ENCODE measurements around the gene KRTAP4-8. TPM values are rescaled to one million over a fixed set of nuclear protein-coding genes. Genes with fewer than 3 reads are reported as not detected.
"Not testable (repeated sequence)": the region's sequence is repeated elsewhere in the genome, so short reads cannot be mapped to it uniquely, and the experiment has no call there.

KRTAP4-8 gene
- total and polyA plus RNA-seq, 2 donors from 2014 or later, result not detected

- no peaks in the 10 kb centered on the region for H3K4me1 ChIP-seq (ENCODE audit: control insufficient read depth in 2 of 3, insufficient read depth in 2 of 3, low read depth in 1 of 3, low read length in 3 of 3)
- no peak overlapping the region for H3K9ac ChIP-seq (ENCODE audit: low read length in 3 of 3)
- DNase-seq (no peak), FAIRE-seq (no peak)
- intact Hi-C loops (cut with DNase I), result no loop called here
- no peaks in the 10 kb centered on the region for H3K27me3 ChIP-seq (ENCODE audit: control insufficient read depth, insufficient read depth, low read length)
- no peaks in the 10 kb centered on the region for H3K9me3 ChIP-seq (ENCODE audit: control insufficient read depth in 2 of 3, insufficient read depth in 1 of 3, low read length in 3 of 3)
- no peak overlapping the region for H3K4me3 ChIP-seq (ENCODE audit: low read length in 3 of 3)
- no peaks in the 10 kb centered on the region for H3K36me3 ChIP-seq (ENCODE audit: control insufficient read depth in 2 of 3, insufficient read depth in 3 of 3, low read length in 3 of 3)
- no peak overlapping the region for H3K27ac ChIP-seq (ENCODE audit: low read depth in 2 of 2, low read length in 2 of 2)
- TF ChIP-seq CTCF (IDR thresholded peaks at IDR 0.05; ENCODE audit: borderline replicate concordance, extremely low read depth, insufficient read depth), result no peak
Observed at GRCh38 chr17:41107941-41108450, 10.1 kb upstream of the KRTAP4-8 start.

GRCh38 chr17:41105347-41105746, 7.4 kb upstream of the KRTAP4-8 start, which contains the start of gene KRTAP4-9:
Gene KRTAP4-9, plus strand, starts transcription at chr17:41105389. Its CDS starts 0 bp downstream, at chr17:41105389.
- FAIRE-seq; DNase-seq; H3K4me3 ChIP-seq (ENCODE audit: low read length in 3 of 3); H3K9ac ChIP-seq (ENCODE audit: low read length in 3 of 3); H3K27me3 ChIP-seq (ENCODE audit: control insufficient read depth, insufficient read depth, low read length); H3K36me3 ChIP-seq (ENCODE audit: control insufficient read depth in 2 of 3, insufficient read depth in 3 of 3, low read length in 3 of 3); H3K27ac ChIP-seq (ENCODE audit: low read depth in 2 of 2, low read length in 2 of 2); H3K9me3 ChIP-seq (ENCODE audit: control insufficient read depth in 2 of 3, insufficient read depth in 1 of 3, low read length in 3 of 3); H3K4me1 ChIP-seq (ENCODE audit: control insufficient read depth in 2 of 3, insufficient read depth in 2 of 3, low read depth in 1 of 3, low read length in 3 of 3); intact Hi-C loops (cut with DNase I): not testable (repeated sequence)

DNA sequence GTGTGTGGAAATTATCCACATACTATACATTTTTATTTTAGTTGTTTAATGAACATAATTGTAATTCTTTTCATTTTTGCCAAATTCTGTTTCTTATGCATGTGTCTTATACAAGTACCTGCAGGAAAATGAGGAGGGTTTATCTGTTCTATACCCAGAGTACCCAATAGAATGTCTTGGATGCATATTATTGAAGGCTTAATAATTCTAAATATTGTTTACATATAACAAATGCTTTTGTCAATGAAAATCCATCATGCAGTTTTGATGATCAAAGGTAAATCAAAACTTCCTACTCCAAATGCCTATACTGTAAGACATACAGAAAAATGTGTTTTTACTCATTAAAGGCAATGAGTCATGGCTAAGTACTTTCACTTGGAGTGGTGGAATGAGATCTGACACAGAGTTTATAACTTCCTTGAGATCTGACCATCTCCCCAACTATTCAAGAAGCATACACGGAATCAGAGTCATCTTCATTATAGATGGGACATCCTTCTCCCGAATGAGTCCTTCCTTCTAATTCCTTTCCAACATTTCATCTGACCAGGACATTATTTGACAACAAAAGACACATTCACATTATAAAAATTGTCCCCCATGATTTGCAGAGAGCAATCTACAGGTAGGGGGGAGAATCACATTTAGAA, 6.6 kb upstream of the KRTAP4-8 start:
- H3K27me3 ChIP-seq (ENCODE audit: control insufficient read depth, insufficient read depth, low read length); H3K36me3 ChIP-seq (ENCODE audit: control insufficient read depth in 2 of 3, insufficient read depth in 3 of 3, low read length in 3 of 3); H3K9ac ChIP-seq (ENCODE audit: low read length in 3 of 3); intact Hi-C loops (cut with DNase I); H3K27ac ChIP-seq (ENCODE audit: low read depth in 2 of 2, low read length in 2 of 2); H3K9me3 ChIP-seq (ENCODE audit: control insufficient read depth in 2 of 3, insufficient read depth in 1 of 3, low read length in 3 of 3); DNase-seq; H3K4me1 ChIP-seq (ENCODE audit: control insufficient read depth in 2 of 3, insufficient read depth in 2 of 3, low read depth in 1 of 3, low read length in 3 of 3); H3K4me3 ChIP-seq (ENCODE audit: low read length in 3 of 3): not testable (repeated sequence)
- peak; percentile 13 for FAIRE-seq

DNA sequence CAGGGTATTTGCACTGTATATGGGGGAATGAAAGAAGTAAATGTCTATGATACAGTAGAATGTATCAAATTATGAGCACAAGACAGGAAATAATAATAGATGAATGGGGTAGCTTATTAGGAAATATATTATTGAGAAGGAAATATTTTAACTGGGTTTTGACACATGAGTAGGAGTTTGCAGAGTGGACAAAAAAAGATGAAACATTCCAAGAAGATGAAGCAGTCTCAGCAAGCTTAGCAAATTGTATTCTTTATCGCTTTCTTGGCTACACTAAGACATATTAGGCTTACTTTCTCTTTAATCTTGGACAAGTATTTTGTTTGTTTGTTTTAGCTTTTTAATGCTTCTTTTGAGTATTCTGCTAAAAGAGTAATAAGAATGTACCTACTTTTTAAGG, 6.0 kb upstream of the KRTAP4-8 start:
- no peak for TF ChIP-seq CTCF (IDR thresholded peaks at IDR 0.05; ENCODE audit: borderline replicate concordance, extremely low read depth, insufficient read depth)
- Histone ChIP-seq H3K9me3 (ENCODE audit: control insufficient read depth in 2 of 3, insufficient read depth in 1 of 3, low read length in 3 of 3) (no peaks in the 10 kb centered on the region), H3K27ac (ENCODE audit: low read depth in 2 of 2, low read length in 2 of 2) (no peak overlapping the region), H3K4me3 (ENCODE audit: low read length in 3 of 3) (no peak overlapping the region), H3K4me1 (ENCODE audit: control insufficient read depth in 2 of 3, insufficient read depth in 2 of 3, low read depth in 1 of 3, low read length in 3 of 3) (no peaks in the 10 kb centered on the region), H3K27me3 (ENCODE audit: control insufficient read depth, insufficient read depth, low read length) (no peaks in the 10 kb centered on the region), H3K36me3 (ENCODE audit: control insufficient read depth in 2 of 3, insufficient read depth in 3 of 3, low read length in 3 of 3) (no peaks in the 10 kb centered on the region), H3K9ac (ENCODE audit: low read length in 3 of 3) (no peak overlapping the region)
- FAIRE-seq, result no peak
- intact Hi-C loops (cut with DNase I), result no loop called here
- DNase-seq, result no peak

Data from kidney (tissue), 14 donors.